ENCODE results near the gene CEMIP. TPM values are rescaled to one million over a fixed set of nuclear protein-coding genes. Genes with fewer than 3 reads are reported as not detected.
A peak's percentile ranks its signal among the peaks of the same experiment; 100 is the strongest.
"Not testable (repeated sequence)": the region's sequence is repeated elsewhere in the genome, so short reads cannot be mapped to it uniquely, and the experiment has no call there.

Gene CEMIP
- total RNA-seq, 1 donor: 131 TPM

GRCh38 chr15:80758130-80758745 lies 20.9 kb upstream of the CEMIP start:
- TF ChIP-seq CTCF (IDR thresholded peaks at IDR 0.05; ENCODE audit: insufficient read depth, low read depth, low read length): peak; percentile 10
- peak; percentile 33 for DNase-seq (ENCODE audit: low read depth)
- H3K4me3 ChIP-seq (ENCODE audit: low read depth, low read length): no peak overlapping the region

GRCh38 chr15:80760960-80761359 lies 18.2 kb upstream of the CEMIP start:
- no peak for DNase-seq (ENCODE audit: low read depth)
- no peak overlapping the region for H3K4me3 ChIP-seq (ENCODE audit: low read depth, low read length)
- TF ChIP-seq CTCF (IDR thresholded peaks at IDR 0.05; ENCODE audit: insufficient read depth, low read depth, low read length): no peak

GRCh38 chr15:80761754-80762153 lies 17.4 kb upstream of the CEMIP start:
- TF ChIP-seq CTCF (IDR thresholded peaks at IDR 0.05; ENCODE audit: insufficient read depth, low read depth, low read length): no peak
- no peak overlapping the region for H3K4me3 ChIP-seq (ENCODE audit: low read depth, low read length)
- DNase-seq (ENCODE audit: low read depth): no peak

- not testable (repeated sequence) for DNase-seq (ENCODE audit: low read depth); H3K4me3 ChIP-seq (ENCODE audit: low read depth, low read length)
Measured at GRCh38 chr15:80763235-80763634, 15.9 kb upstream of the CEMIP start.

GRCh38 chr15:80764535-80764934 lies 14.6 kb upstream of the CEMIP start:
- H3K4me3 ChIP-seq (ENCODE audit: low read depth, low read length): no peak overlapping the region
- DNase-seq (ENCODE audit: low read depth): no peak
- TF ChIP-seq CTCF (IDR thresholded peaks at IDR 0.05; ENCODE audit: insufficient read depth, low read depth, low read length): no peak

GRCh38 chr15:80766275-80766674 lies 12.9 kb upstream of the CEMIP start:
- TF ChIP-seq CTCF (IDR thresholded peaks at IDR 0.05; ENCODE audit: insufficient read depth, low read depth, low read length): no peak
- no peak overlapping the region for H3K4me3 ChIP-seq (ENCODE audit: low read depth, low read length)
- no peak for DNase-seq (ENCODE audit: low read depth)

- TF ChIP-seq CTCF (IDR thresholded peaks at IDR 0.05; ENCODE audit: insufficient read depth, low read depth, low read length): no peak
- no peak overlapping the region for H3K4me3 ChIP-seq (ENCODE audit: low read depth, low read length)
- no peak for DNase-seq (ENCODE audit: low read depth)
Measured at GRCh38 chr15:80768158-80768557, 11.0 kb upstream of the CEMIP start.
